Nephron progenitor cell (in vitro differentiated cells): Measurements from ENCODE around the gene SIPA1.
"Not testable (repeated sequence)": the region's sequence is repeated elsewhere in the genome, so short reads cannot be mapped to it uniquely, and the experiment has no call there.

Experiments used
- DNase-seq: peaks from one replicate; pipeline ENCODE4 v3.0.0; 2021
- H3K27ac Mint-ChIP-seq: 2 replicates; pipeline ENCODE4 v1.8.0; 2021; ENCODE audit warnings: mild to moderate bottlenecking, moderate library complexity, mixed read lengths
- H3K27me3 Mint-ChIP-seq: 2 replicates; pipeline ENCODE4 v1.8.0; 2021; ENCODE audit warnings: mild to moderate bottlenecking, low read depth, mixed read lengths; ENCODE audit not compliant: poor library complexity
- H3K36me3 Mint-ChIP-seq: 2 replicates; pipeline ENCODE4 v1.8.0; 2021; ENCODE audit warnings: low read depth, mixed read lengths
- H3K4me1 Mint-ChIP-seq: 2 replicates; pipeline ENCODE4 v1.8.0; 2021; ENCODE audit warnings: mixed read lengths
- H3K4me3 Mint-ChIP-seq: 2 replicates; pipeline ENCODE4 v1.8.0; 2021; ENCODE audit warnings: mild to moderate bottlenecking, moderate library complexity, mixed read lengths
- H3K9me3 Mint-ChIP-seq: 2 replicates; pipeline ENCODE4 v1.8.0; 2021; ENCODE audit warnings: mild to moderate bottlenecking, moderate library complexity, mixed read lengths
- TF ChIP-seq, protein P1 (sequence below): fragments of 200-600 bp; sonication (generic); IDR thresholded peaks from 2 replicates; pipeline ENCODE4 v1.5.0; 2021; ENCODE audit warnings: antibody characterized with exemption

SIPA1 gene

DNA sequence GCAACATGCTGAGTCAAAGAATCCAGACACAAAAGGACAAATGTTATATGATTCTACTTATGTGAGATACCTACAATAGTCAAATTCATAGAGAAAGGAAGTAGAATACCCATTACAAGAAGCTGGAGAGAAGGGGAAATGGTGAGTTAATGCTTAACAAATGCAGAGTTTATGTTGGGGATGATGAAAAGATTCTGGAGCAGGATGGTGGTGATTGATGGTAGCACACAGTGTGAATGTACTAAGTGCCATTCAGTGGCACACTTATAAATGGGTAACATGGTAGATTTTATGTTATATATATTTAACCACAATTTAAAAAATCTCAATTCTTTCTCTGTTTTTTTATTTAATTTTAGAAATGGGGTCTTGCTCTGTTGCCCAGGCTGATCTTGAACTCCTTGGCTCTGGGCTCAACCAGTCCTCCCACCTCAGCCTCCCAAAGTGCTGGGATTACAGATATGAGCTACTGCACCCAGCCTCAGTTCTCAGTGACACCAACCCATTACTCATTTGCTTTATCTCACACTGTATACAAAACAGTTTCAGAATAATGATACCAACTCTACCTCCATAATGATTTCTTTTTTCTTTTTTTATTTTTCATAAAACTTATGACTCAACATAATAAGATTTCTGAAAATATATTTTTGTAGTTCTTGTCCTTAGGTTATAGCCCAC, 34.4 kb downstream of the SIPA1 start:
- no peaks in the 10 kb centered on the region for H3K36me3 Mint-ChIP-seq
- H3K4me1 Mint-ChIP-seq = no peaks in the 10 kb centered on the region
- TF ChIP-seq, protein P1, sequence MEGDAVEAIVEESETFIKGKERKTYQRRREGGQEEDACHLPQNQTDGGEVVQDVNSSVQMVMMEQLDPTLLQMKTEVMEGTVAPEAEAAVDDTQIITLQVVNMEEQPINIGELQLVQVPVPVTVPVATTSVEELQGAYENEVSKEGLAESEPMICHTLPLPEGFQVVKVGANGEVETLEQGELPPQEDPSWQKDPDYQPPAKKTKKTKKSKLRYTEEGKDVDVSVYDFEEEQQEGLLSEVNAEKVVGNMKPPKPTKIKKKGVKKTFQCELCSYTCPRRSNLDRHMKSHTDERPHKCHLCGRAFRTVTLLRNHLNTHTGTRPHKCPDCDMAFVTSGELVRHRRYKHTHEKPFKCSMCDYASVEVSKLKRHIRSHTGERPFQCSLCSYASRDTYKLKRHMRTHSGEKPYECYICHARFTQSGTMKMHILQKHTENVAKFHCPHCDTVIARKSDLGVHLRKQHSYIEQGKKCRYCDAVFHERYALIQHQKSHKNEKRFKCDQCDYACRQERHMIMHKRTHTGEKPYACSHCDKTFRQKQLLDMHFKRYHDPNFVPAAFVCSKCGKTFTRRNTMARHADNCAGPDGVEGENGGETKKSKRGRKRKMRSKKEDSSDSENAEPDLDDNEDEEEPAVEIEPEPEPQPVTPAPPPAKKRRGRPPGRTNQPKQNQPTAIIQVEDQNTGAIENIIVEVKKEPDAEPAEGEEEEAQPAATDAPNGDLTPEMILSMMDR = no peak
- H3K27me3 Mint-ChIP-seq = peaks cover 30% of the 10 kb centered on the region
- peaks cover 4% of the 10 kb centered on the region for H3K9me3 Mint-ChIP-seq
- H3K4me3 Mint-ChIP-seq = no peak overlapping the region
- no peak overlapping the region for H3K27ac Mint-ChIP-seq
- no peak for DNase-seq

- TF ChIP-seq, protein P1 = no peak
- Mint-ChIP-seq H3K27ac (no peak overlapping the region), H3K36me3 (no peaks in the 10 kb centered on the region), H3K27me3 (peaks cover 29% of the 10 kb centered on the region), H3K9me3 (peaks cover 4% of the 10 kb centered on the region), H3K4me1 (no peaks in the 10 kb centered on the region), H3K4me3 (no peak overlapping the region)
- DNase-seq = no peak
Measured at GRCh38 chr11:65672982-65673381, 35.1 kb downstream of the SIPA1 start.

- no peak for DNase-seq
- Mint-ChIP-seq H3K4me1 (no peaks in the 10 kb centered on the region), H3K36me3 (no peaks in the 10 kb centered on the region), H3K27me3 (peaks cover 53% of the 10 kb centered on the region), H3K27ac (no peak overlapping the region), H3K4me3 (no peak overlapping the region), H3K9me3 (no peaks in the 10 kb centered on the region)
- TF ChIP-seq, protein P1 = no peak
Measured at GRCh38 chr11:65680192-65680743, 42.4 kb downstream of the SIPA1 start.

- H3K9me3 Mint-ChIP-seq, H3K27ac Mint-ChIP-seq, H3K4me1 Mint-ChIP-seq, H3K36me3 Mint-ChIP-seq, H3K4me3 Mint-ChIP-seq, DNase-seq: not testable (repeated sequence)
- H3K27me3 Mint-ChIP-seq = peaks cover 50% of the 10 kb centered on the region
Measured at GRCh38 chr11:65683480-65683879, 45.6 kb downstream of the SIPA1 start.

- H3K27ac Mint-ChIP-seq = no peak overlapping the region
- no peak overlapping the region for H3K4me3 Mint-ChIP-seq
- no peak for DNase-seq
- no peaks in the 10 kb centered on the region for H3K36me3 Mint-ChIP-seq
- TF ChIP-seq, protein P1 = no peak
- H3K27me3 Mint-ChIP-seq = peaks cover 43% of the 10 kb centered on the region
- H3K4me1 Mint-ChIP-seq = no peaks in the 10 kb centered on the region
- peaks cover 6% of the 10 kb centered on the region for H3K9me3 Mint-ChIP-seq
Measured at GRCh38 chr11:65685981-65686380, 48.1 kb downstream of the SIPA1 start.

DNA sequence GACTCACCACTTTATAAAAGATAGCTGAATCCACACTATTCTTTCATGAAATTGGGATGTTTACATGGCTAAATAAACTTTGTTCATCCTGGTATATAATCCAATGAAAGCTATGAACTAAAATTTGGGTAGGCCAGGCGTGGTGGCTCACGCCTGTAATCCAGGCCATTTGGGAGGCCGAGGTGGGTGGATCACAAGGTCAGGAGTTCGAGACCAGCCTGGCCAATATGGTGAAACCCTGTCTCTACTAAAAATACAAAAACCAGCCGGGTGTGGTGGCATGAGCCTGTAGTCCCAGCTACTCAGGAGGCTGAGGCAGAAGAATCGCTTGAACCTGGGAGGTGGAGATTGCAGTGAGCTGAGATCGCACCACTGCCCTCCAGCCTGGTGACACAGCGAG, 53.9 kb downstream of the SIPA1 start:
- H3K4me1 Mint-ChIP-seq, DNase-seq, H3K4me3 Mint-ChIP-seq, H3K9me3 Mint-ChIP-seq, H3K27ac Mint-ChIP-seq, H3K36me3 Mint-ChIP-seq: not testable (repeated sequence)
- H3K27me3 Mint-ChIP-seq = peaks cover 26% of the 10 kb centered on the region

GRCh38 chr11:65692367-65692766, 54.5 kb downstream of the SIPA1 start:
- TF ChIP-seq, protein P1 = no peak
- Mint-ChIP-seq H3K4me3 (no peak overlapping the region), H3K27me3 (peaks cover 26% of the 10 kb centered on the region), H3K4me1 (no peaks in the 10 kb centered on the region), H3K27ac (no peak overlapping the region), H3K36me3 (no peaks in the 10 kb centered on the region), H3K9me3 (peaks cover 6% of the 10 kb centered on the region)
- no peak for DNase-seq
